GM19452 (cell line): ENCODE results near the gene EPHA6.
"Not testable (repeated sequence)": the region's sequence is repeated elsewhere in the genome, so short reads cannot be mapped to it uniquely, and the experiment has no call there.

Experiments used
- ATAC-seq: cut with Tn5 transposase; IDR thresholded peaks from one replicate; pipeline ENCODE4 v1.9.1; 2021; ENCODE audit not compliant: unreplicated experiment

Gene EPHA6

DNA sequence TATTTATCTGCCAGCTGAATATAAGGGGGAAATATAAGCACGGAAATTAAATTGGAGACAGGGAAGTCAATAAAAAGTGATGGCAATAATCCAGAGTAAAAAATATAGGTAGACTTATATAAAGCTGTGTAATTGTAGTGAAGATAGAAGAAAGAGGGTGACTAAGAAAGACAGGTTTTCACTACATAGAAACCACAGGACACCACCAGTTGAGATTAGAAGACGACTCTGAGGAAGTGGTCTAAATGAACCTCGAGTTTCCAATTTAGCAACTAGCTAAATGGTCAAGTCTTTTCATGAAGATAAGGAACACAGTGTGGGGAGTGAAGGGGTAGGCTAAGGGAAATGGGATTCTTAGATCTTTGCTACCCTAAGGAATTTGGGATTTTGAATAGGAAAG, 761.3 kb downstream of the EPHA6 start:
- ATAC-seq, result no peak

DNA sequence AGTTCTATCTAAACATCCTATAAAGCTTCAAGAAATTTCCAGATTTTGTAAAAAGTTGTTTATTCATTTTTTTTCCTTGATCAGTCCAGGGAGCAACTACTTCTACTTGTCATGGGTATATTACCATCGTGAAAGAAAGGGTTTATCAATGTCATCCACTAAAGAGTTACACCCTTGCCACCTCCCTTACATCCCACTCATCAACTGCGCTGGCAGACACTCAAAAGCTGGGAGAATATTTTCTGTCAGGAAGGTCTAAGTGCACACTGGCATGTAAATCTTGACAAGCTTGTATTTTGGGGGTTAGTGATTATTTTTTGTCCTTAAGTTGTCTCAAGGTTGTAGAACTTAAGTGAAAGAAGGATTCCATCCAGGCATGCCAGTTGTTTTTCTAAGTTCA, 761.8 kb downstream of the EPHA6 start:
- no peak for ATAC-seq

DNA sequence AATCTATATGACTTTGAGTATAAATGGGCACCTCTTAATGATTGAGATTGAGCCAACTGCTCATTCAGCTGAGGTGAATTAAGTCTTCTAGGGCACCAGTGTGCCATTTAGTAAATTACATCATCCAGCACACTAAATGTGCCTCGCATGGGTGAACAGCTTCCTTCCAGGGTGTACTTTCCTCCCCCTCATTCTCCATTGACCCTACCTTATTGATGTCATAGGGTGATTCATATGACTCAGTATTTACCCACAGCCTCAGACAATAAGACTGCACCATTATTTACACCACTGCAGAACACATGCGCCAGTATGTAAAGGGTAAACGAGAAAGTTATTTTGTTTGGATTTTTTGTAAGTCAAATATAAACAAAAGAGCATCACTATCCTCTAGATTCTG, 765.0 kb downstream of the EPHA6 start:
- ATAC-seq, result no peak

DNA sequence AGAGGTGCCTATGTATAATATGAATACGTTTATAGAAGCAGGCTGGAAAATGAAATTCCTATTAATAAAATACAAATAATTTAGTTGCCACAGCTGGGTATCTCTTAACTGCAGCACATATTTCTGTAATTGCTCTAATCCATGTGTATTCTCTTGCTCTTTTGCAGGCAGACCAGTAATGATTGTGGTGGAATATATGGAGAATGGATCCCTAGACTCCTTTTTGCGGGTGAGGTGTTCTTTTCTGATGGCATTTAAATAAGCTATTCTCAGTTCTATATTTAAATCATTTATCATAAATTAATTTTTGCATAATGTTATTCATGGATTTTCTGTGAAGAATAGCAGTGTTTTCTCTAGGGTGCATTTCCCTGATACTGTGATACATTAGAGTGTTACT, 796.2 kb downstream of the EPHA6 start:
- no peak for ATAC-seq

GRCh38 chr3:97612632-97613031, 798.2 kb downstream of the EPHA6 start:
- ATAC-seq, result no peak

GRCh38 chr3:97613139-97613538, 798.7 kb downstream of the EPHA6 start:
- ATAC-seq, result no peak

DNA sequence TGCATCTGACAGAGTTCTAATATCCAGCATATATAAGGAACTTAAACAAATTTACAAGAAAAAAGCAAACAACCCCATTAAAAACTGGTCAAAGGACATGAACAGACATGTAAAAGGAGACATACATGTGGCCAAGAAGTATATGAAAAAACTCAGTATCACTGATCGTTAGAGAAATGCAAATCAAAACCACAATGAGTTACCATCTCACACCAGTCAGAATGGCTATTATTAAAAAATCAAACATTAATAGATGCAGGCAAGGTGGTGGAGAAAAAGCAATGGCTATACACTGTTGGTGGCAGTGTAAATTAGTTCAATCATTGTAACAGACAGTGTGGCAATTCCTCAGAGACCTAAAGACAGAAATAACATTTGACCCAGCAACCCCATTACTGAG, 806.1 kb downstream of the EPHA6 start:
- ATAC-seq, result not testable (repeated sequence)

- ATAC-seq, result no peak
These were observed 822.1 kb downstream of the EPHA6 start for GRCh38 chr3:97636465-97636864.

GRCh38 chr3:97646932-97647331, 832.5 kb downstream of the EPHA6 start:
- ATAC-seq, result no peak

DNA sequence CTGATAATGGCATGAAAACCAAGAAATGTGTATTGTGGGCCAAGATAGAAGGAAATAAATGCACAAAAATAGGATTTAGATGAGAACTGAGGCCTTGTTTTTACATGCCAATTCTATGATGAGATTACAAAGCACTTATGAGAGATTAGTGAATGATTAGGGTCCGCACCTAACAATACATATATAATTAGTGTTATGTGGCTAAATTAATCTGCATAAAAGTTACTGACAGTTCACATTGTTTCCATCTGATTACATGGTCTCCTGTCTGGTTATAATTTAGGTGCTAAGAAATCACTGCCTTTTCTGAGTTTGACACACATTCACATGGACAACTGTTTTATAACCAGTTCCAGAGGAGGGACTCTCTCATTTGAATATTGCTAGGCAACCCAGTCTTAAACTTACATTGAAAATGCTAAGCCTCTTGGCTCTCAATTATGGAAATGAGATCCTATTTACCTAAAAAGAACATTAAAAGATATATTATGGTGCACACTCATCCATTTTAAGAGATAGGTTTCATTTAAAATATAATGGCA, 833.1 kb downstream of the EPHA6 start:
- ATAC-seq, result no peak

DNA sequence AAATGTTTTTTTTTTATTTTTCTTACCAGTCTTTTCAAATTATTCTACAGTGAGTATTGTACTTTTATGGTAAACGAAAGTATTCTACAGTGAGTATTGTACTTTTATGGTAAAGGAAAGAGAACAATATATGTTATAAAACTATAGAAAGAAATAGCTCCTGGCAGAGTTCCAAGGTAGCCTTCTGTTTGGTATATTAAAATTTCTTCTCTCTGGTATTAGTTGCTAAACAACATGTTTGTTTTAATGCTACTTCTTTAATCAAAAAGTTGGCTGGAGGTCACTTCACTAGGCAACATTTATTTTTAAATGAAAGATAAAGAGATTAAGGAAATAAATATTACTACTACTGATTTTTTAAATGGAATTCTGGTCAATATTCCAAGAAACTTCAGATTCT, 841.6 kb downstream of the EPHA6 start:
- no peak for ATAC-seq

DNA sequence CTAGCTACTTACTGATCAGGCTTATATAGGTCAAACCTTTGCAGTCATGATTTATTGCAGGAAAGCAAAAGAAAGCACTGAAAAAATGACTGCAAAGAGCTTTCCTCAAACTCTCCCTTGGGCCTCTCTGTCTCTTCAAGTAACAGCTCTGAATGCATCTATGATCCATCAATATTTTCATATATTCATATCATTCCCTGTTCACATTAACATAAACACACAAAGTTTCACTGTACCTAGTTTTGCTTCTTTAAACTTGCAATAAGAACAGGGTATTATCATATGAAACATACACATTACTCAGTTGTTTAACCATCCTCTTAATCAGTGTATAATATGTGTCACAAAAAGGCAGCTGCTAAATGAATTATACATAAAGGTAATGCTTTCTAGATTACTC, 842.2 kb downstream of the EPHA6 start:
- ATAC-seq, result no peak

DNA sequence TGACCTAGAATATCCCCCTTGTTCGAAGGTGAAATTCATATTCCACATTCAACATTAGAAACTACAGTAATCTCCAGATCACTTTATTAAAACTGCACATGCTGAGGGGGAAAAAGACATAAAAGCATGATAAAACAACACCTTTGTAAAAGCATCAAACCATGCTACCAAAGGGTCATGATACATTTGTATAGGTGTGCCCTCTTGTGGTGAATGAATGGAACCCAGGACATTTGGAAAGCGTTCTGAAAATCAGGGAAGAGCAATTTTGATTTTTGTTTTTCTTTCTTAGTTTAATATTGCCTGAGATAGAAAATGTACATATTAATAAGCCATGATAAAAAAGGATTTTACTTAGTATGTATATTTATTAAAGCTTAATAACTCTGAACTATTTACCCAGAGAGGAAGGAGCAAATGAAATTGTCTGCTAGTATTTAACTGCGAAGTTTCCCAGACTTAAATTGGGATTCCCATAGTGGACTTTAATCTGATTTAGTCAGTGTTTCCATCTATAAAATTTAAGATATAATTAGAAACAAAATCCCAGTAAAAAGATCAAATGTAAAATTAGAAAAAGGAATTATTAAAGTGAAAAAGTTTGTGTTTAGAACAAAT, 844.4 kb downstream of the EPHA6 start:
- no peak for ATAC-seq

- ATAC-seq, result no peak
These were observed 847.9 kb downstream of the EPHA6 start for GRCh38 chr3:97662264-97662663.

DNA sequence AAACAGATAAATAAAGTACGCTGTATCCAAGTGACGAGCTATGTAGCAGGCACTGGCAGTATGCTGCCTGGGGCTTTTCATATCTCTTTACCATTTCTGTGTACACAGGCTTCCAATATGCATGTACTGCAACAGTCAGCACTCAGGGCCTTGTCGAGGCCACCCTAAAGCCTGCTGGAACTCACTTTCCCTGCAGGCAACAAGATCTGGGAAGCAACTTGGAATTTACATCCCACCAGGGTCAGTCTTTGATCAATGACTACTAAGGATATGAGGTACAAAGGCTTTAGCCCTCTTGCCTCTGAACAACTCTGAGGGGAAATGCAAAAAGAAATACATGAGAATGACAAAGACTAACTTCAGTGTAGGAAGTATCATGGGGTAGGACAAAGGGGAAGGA, 848.4 kb downstream of the EPHA6 start:
- ATAC-seq, result no peak

GRCh38 chr3:97665896-97666295, 851.5 kb downstream of the EPHA6 start:
- ATAC-seq, result no peak

- no peak for ATAC-seq
These were observed 856.6 kb downstream of the EPHA6 start for GRCh38 chr3:97670952-97671351.

DNA sequence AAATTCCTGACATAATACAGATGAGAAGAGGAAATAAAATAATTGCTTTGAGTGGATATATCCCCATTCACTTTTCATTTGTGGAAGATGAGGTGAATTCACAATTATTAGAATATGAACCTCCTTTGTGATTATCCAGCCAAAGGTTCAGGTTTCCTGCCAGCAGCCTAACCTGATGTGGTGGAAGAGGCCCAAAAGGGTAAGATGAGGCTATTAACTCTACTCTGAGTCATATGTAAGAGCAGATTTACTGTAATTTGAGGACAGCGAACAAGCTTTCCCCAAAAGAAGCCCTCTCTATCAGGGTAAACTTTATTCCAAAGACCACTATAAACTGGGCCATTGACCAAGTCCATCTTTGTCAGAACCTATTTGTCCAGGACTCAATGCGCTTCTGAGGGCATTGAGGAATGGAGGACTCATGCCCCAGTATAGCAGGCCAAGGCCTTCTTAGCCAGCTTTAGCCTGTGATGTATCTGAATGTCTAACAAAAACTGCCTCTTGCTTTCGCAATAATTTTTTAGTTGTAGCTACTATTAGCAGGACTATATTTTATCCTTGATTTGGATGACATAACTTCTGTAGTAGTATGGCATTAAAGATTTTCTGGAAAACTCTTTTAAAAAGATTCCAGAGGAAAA, 859.1 kb downstream of the EPHA6 start:
- ATAC-seq, result no peak

GRCh38 chr3:97674461-97674860, 860.1 kb downstream of the EPHA6 start:
- no peak for ATAC-seq

DNA sequence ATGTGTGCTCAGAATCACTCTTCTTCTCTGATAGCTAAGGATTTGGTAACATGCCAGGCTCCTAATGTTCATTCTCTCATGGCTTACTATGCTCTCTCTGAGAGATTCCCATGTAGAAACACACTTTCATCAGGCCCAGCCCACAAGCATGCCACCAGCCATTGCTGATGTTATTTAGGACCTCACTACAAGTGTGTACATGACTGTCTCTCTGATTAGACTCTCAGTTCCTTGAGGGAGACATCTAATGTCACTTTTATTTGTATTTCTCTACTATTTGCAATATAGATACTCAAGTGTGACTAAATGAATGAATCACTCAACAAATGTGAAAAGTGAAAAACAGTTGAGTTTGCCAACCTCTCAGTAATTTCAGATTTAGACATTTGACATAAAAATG, 865.8 kb downstream of the EPHA6 start:
- ATAC-seq, result no peak

DNA sequence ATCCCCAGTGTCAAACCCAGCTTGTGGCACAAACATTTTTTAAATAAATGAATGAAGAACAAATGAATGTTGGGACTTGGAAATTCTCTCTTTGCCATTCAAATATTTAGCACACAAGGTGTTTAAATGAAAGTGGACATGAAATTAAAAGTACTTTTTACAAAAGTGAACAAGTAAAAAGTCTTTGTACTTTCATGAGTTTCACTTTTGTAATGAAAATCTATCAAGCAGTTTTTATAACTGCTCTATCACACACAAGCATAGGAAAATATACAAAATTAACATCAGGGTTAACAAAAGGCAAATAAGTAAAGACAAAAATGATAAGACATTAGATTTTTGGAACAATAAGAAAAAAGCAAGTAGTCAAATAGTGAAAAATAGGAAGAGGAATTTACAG, 866.3 kb downstream of the EPHA6 start:
- no peak for ATAC-seq

GRCh38 chr3:97684490-97684889, 870.1 kb downstream of the EPHA6 start:
- no peak for ATAC-seq

GRCh38 chr3:97686258-97686657, 871.9 kb downstream of the EPHA6 start:
- ATAC-seq, result no peak
